ENCODE data around the gene GGT5.
"Not testable (repeated sequence)": the region's sequence is repeated elsewhere in the genome, so short reads cannot be mapped to it uniquely, and the experiment has no call there.

Gene GGT5

GRCh38 chr22:24289741-24290163 lies 44.9 kb upstream of the GGT5 start:
- no peak for TF ChIP-seq CTCF (IDR thresholded peaks at IDR 0.05; ENCODE audit: insufficient read depth, low read length)

GRCh38 chr22:24289114-24289513 lies 44.2 kb upstream of the GGT5 start:
- TF ChIP-seq CTCF (IDR thresholded peaks at IDR 0.05; ENCODE audit: insufficient read depth, low read length) (no peak), POLR2AphosphoS5 (IDR thresholded peaks at IDR 0.05; ENCODE audit: low read depth) (no peak), REST (IDR thresholded peaks at IDR 0.05; ENCODE audit: insufficient replicate concordance, low read depth) (no peak), GABPA (IDR thresholded peaks at IDR 0.05; ENCODE audit: low read depth) (no peak), SPI1 (IDR thresholded peaks at IDR 0.05; ENCODE audit: borderline replicate concordance, low read depth) (no peak)
- no peaks in the 10 kb centered on the region for H3K27me3 ChIP-seq (ENCODE audit: insufficient read depth, poor library complexity, severe bottlenecking)
- H3K27ac ChIP-seq (replicated peaks) = no peak overlapping the region
- no peak for DNase-seq (ENCODE audit: low read depth in 1 of 2, low spot score in 1 of 2)
- no peak overlapping the region for H3K4me3 ChIP-seq (replicated peaks; ENCODE audit: insufficient read depth, low read length)

More at GRCh38 chr22:24289741-24290163, 44.9 kb upstream of the GGT5 start:
- DNase-seq (ENCODE audit: low read depth in 1 of 2, low spot score in 1 of 2) = no peak
- Histone ChIP-seq H3K27me3 (ENCODE audit: insufficient read depth, poor library complexity, severe bottlenecking) (no peaks in the 10 kb centered on the region), H3K4me3 (replicated peaks; ENCODE audit: insufficient read depth, low read length) (no peak overlapping the region), H3K27ac (replicated peaks) (no peak overlapping the region)

GRCh38 chr22:24287801-24288200 lies 42.9 kb upstream of the GGT5 start:
- not testable (repeated sequence) for H3K27ac ChIP-seq (replicated peaks); H3K27me3 ChIP-seq (ENCODE audit: insufficient read depth, poor library complexity, severe bottlenecking); H3K4me3 ChIP-seq (replicated peaks; ENCODE audit: insufficient read depth, low read length); DNase-seq (ENCODE audit: low read depth in 1 of 2, low spot score in 1 of 2)

- DNase-seq (ENCODE audit: low read depth in 1 of 2, low spot score in 1 of 2); H3K27me3 ChIP-seq (ENCODE audit: insufficient read depth, poor library complexity, severe bottlenecking); H3K27ac ChIP-seq (replicated peaks); H3K4me3 ChIP-seq (replicated peaks; ENCODE audit: insufficient read depth, low read length): not testable (repeated sequence)
Measured at GRCh38 chr22:24287212-24287611, 42.3 kb upstream of the GGT5 start.

- no peak for DNase-seq (ENCODE audit: low read depth in 1 of 2, low spot score in 1 of 2)
- Histone ChIP-seq H3K27me3 (ENCODE audit: insufficient read depth, poor library complexity, severe bottlenecking) (no peaks in the 10 kb centered on the region), H3K4me3 (replicated peaks; ENCODE audit: insufficient read depth, low read length) (no peak overlapping the region), H3K27ac (replicated peaks) (no peak overlapping the region)
- TF ChIP-seq POLR2AphosphoS5 (IDR thresholded peaks at IDR 0.05; ENCODE audit: low read depth) = no peak
- TF ChIP-seq SPI1 (IDR thresholded peaks at IDR 0.05; ENCODE audit: borderline replicate concordance, low read depth) = no peak
- TF ChIP-seq GABPA (IDR thresholded peaks at IDR 0.05; ENCODE audit: low read depth) = no peak
- TF ChIP-seq CTCF (IDR thresholded peaks at IDR 0.05; ENCODE audit: insufficient read depth, low read length) = no peak
- TF ChIP-seq REST (IDR thresholded peaks at IDR 0.05; ENCODE audit: insufficient replicate concordance, low read depth) = no peak
Measured at GRCh38 chr22:24285245-24285644, 40.4 kb upstream of the GGT5 start.

Data from HL-60 (cell line).